OCI-LY7 (cell line): ENCODE data around the gene COL18A1.

Source experiments
- EZH2phosphoT487 ChIP-seq: fragments of 200-600 bp; sonication (generic); IDR thresholded peaks from 2 replicates; pipeline ENCODE4 v1.6.1; 2018; ENCODE audit warnings: low read depth, borderline replicate concordance, mild to moderate bottlenecking, mixed run types, antibody characterized with exemption, low read length, moderate library complexity, mixed read lengths
- TF ChIP-seq, protein P1 (sequence below): fragments of 200-600 bp; sonication (generic); conservative IDR thresholded peaks from 2 replicates; pipeline ENCODE4 v1.5.1; 2014; ENCODE audit warnings: mild to moderate bottlenecking, antibody characterized with exemption, low read length, moderate library complexity, mixed read lengths

DNA sequence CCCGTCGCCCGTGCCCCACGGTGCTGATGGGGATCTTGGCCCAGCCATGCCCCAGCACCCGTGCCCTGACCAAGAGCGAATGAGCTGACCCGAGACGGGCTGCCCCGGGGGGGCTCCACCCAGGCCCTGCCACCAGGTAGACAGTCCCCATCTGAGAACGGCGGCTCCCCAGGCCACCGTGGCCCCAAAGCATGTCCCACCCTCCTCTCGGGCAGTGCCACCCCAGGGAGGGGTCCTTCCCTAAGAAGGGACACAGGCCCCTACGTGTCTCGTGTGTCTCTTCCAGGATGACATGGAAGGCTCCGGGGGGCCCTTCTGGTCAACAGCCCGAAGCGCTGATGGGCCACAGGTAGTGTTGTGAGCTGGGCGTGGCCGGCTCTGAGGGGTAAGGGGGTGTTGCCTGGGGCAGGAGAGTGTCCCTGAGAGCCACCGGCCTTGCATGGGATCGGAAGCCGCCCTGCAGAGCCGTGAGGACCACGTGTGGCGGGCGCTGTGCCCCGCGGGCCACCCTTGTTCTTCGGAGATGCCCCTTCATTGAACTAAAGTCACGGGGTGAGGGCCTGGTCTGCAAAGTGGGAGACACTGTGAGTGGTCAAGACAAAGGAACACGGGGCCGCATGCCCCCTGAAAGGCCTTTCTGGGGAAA is 82.3 kb downstream of the COL18A1 start:
- TF ChIP-seq, protein P1, sequence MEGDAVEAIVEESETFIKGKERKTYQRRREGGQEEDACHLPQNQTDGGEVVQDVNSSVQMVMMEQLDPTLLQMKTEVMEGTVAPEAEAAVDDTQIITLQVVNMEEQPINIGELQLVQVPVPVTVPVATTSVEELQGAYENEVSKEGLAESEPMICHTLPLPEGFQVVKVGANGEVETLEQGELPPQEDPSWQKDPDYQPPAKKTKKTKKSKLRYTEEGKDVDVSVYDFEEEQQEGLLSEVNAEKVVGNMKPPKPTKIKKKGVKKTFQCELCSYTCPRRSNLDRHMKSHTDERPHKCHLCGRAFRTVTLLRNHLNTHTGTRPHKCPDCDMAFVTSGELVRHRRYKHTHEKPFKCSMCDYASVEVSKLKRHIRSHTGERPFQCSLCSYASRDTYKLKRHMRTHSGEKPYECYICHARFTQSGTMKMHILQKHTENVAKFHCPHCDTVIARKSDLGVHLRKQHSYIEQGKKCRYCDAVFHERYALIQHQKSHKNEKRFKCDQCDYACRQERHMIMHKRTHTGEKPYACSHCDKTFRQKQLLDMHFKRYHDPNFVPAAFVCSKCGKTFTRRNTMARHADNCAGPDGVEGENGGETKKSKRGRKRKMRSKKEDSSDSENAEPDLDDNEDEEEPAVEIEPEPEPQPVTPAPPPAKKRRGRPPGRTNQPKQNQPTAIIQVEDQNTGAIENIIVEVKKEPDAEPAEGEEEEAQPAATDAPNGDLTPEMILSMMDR: no peak
- no peak for TF ChIP-seq EZH2phosphoT487
